SK-N-SH treated with all-trans-retinoic acid at 6 μM for 48 hours (cell line): ENCODE results near the gene ACKR3.

Experiments used
- ARNTL ChIP-seq: fragments of 450-650 bp; formaldehyde crosslinking; IDR thresholded peaks from 2 replicates; pipeline ENCODE4 v1.5.0; 2020; ENCODE audit warnings: low read depth, mild to moderate bottlenecking, moderate library complexity, borderline replicate concordance
- CREB5 ChIP-seq: fragments of 250-450 bp; sonication (Bioruptor Pico); IDR thresholded peaks from 2 replicates; pipeline ENCODE4 v1.5.1; 2020; ENCODE audit warnings: low read depth, mild to moderate bottlenecking, moderate library complexity
- ISL1 ChIP-seq: fragments of 250-450 bp; sonication (Bioruptor Pico); IDR thresholded peaks from 2 replicates; pipeline ENCODE4 v2.1.2; 2022; ENCODE audit warnings: mild to moderate bottlenecking, moderate library complexity
- OSR1 ChIP-seq: fragments of 250-450 bp; sonication (Bioruptor Pico); IDR thresholded peaks from 2 replicates; pipeline ENCODE4 v1.8.0; 2022; ENCODE audit warnings: moderate library complexity, mild to moderate bottlenecking, inconsistent platforms
- PATZ1 ChIP-seq: fragments of 250-450 bp; sonication (Bioruptor Pico); IDR thresholded peaks from 2 replicates; pipeline ENCODE4 v1.8.0; 2020; ENCODE audit warnings: mild to moderate bottlenecking, moderate library complexity, borderline replicate concordance
- SNAI2 ChIP-seq: fragments of 250-450 bp; sonication (Bioruptor Pico); IDR thresholded peaks from 2 replicates; pipeline ENCODE4 v1.5.0; 2020; ENCODE audit warnings: mild to moderate bottlenecking, moderate library complexity
- TCF4 ChIP-seq: fragments of 250-450 bp; sonication (Bioruptor Pico); IDR thresholded peaks from 2 replicates; pipeline ENCODE4 v1.8.0; 2021; ENCODE audit warnings: mild to moderate bottlenecking, moderate library complexity, borderline replicate concordance
- ZFP3 ChIP-seq: fragments of 250-450 bp; sonication (Bioruptor Pico); IDR thresholded peaks from 2 replicates; pipeline ENCODE4 v1.5.0; 2020; ENCODE audit warnings: mild to moderate bottlenecking, moderate library complexity
- ZFP30 ChIP-seq: fragments of 450-650 bp; formaldehyde crosslinking; IDR thresholded peaks from 2 replicates; pipeline ENCODE4 v1.5.0; 2022; ENCODE audit warnings: mild to moderate bottlenecking, moderate library complexity
- ZNF70 ChIP-seq: fragments of 450-650 bp; formaldehyde crosslinking; IDR thresholded peaks from 2 replicates; pipeline ENCODE4 v1.5.0; 2020; ENCODE audit warnings: mild to moderate bottlenecking, moderate library complexity

- no peak for TF ChIP-seq PATZ1 (CRISPR knock-in tag)
- TF ChIP-seq ISL1, result no peak
- TF ChIP-seq ZFP3, result no peak
- no peak for TF ChIP-seq ARNTL (CRISPR knock-in tag)
- TF ChIP-seq ZNF70, result no peak
- TF ChIP-seq OSR1 (CRISPR knock-in tag), result no peak
- TF ChIP-seq ZFP30 (CRISPR knock-in tag), result no peak
- no peak for TF ChIP-seq CREB5
- no peak for TF ChIP-seq SNAI2 (CRISPR knock-in tag)
- TF ChIP-seq TCF4 (CRISPR knock-in tag), result no peak
Observed at GRCh38 chr2:236617221-236617737, 47.7 kb downstream of the ACKR3 start.
